Activated effector memory CD4-positive, alpha-beta T cell treated with anti-CD3 and anti-CD28 coated beads, Interleukin-2, amount 50 U/mL, for 16 hours (primary cell): ENCODE data around the gene CNGB1.
"Not testable (repeated sequence)": the region's sequence is repeated elsewhere in the genome, so short reads cannot be mapped to it uniquely, and the experiment has no call there.

ENCODE experiments used
- DNase-seq: peaks from one replicate; pipeline ENCODE4 v3.0.0-alpha.2; 2020

CNGB1 gene

DNA sequence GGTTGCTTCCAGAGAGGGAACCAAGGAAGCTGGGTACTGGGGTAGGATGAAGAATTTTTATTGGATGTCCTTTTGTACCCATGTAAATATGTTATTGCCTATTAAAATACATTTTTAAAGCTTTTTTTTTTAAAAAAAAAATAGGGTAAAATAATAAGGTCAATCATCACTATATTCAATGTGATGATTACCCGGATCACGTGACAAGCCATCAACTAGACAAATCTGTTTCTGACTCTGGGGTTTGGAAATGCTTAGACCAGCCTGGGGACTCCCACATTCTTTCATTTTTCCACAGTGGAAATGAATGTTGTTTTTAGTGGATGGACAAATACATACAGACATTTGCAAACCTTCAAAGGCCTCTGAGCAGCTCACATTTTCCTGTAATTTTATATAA is 88.7 kb downstream of the CNGB1 start:
- no peak for DNase-seq

DNA sequence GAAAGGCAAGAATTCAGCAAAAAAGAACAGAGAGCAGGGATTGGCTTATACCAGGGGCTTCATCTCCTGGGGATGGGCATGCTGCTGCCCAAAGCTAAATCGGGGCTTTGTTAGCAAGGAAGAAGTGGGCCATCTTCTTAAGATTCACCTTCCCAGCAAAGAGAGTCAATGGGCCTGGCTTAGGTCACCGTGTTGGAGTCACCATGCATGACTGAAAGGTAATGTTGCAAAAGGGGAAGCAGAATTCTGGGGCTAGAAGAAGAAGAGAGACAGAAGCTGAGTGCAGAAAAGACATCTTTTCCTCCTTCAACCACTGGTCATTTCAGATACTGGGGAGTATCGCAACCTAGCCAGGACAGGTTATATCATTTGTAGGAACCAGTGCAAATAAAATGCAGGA is 92.3 kb downstream of the CNGB1 start:
- DNase-seq, result no peak

DNA sequence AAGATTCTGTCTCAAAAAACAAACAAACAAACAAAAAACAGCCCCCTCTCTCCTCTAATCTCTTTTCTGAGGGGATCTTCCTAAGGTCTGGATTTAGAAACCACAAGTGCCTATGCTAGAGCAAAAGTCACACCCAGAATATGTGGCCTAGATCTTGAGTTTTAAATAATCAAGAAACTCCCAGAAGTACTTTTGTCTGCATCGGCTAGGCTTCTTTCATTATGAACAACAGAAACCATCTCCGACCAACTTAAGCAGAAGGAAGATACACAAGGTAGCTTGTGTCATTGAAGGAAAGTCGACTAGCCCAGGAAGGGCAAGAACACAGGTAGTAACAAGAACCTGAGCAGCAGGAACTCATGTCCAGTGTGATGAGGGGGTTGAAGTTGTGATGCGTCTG is 94.7 kb downstream of the CNGB1 start:
- DNase-seq, result no peak

DNA sequence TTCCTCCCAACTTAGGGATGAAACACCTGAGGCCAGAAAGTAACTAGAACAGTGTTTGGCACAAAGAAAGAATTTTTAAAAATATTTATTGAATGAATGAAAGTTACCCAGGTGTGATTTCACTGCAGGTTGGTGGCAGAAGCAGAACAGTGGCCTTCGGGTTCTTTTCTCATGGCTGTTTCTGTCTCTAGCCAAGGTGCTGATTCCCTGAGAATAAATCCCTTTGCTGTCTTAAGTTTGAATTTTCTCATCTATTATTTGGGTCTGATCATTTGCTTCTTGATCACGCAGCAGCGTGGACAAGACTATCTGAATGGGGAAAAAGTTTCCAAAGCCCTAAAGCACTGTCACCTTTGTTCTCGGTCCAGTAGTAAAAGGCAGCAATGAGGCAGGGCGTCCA is 95.6 kb downstream of the CNGB1 start:
- no peak for DNase-seq

DNA sequence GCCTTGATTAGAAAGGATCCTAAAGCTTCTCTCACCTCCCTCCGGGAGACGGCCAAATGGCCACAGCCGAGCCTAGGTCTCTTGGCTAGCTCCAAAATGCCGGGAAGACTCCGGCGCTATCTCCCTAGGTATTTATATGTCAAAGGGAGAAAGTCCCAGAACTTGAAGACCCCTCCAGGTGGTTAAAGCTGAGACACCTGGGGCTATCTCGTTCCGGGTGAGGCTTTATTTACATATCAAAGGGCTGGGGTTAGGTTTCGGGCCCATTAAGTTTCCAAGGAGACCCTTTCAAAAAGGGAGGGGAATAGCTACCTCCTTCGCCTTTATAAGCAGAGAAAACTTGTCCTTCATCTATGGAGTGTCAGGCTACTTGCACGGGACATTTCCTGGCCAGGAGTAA is 97.7 kb downstream of the CNGB1 start:
- DNase-seq, result no peak

DNA sequence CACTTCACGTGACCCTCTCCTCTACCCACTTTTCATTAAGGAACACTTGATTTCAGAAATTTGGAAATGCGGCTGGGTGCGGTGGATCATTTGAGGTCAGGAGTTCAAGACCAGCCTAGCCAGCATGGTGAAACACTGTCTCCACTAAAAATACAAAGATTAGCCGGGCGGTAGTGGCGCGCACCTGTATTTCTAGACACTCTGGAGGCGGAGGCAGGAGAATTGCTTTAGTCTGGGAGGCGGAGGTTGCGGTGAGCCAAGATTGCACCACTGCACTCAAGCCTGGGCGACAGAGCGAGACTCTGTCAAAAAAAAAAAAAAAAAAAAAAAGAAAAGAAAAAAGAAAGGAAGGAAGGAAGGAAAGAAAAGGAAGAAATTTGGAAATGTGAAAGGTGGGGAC is 98.2 kb downstream of the CNGB1 start:
- not testable (repeated sequence) for DNase-seq

DNA sequence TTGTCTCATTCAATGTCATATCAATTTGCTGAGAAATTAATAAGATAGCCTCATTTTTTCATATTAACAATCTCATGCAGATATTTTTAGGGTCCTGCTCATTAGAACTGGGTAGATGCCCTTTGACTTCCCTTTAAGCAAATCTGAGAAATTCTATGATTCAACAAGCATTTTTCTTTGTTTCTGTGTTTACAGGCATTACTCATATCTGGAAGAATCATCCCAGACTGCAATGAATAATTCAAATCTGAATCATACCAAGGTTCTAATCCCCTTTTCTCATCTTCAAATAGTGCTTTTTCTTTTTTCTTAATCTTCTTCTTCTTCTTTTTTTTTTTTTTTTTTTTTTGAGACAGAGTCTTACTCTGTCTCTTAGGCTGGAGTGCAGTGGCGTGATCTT is 99.5 kb downstream of the CNGB1 start:
- no peak for DNase-seq

DNA sequence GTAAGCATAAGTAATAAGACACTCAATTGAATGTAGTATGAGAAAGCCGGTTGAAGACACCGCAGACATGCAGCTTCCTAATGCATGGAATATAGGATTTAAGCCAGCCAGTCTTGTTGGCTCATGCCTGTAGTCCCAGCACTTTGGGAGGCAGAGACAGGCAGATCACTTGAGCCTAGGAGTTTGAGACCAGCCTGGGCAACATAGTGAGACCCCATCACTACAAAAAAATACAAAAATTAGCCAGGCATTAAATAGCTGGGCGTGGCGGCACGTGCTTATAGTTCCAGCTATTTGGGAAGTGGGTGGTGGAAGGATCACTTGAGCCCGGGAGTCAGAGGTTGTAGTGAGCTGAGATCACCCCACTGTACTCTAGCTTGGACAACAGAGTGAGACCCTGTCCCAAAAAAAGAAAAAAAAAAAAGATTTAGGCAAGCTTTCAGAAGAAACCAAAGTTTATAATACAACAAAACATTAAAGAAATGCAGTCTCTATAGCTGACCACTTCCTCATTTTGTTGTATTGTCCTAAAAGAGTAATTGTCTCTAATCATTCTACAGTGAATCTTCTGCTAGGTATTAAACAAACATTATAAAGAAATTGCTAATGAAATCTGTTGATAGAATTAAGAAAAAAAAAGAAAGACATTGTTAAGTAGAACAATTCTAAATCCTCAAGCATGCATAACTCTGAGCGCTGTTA is 100.0 kb downstream of the CNGB1 start:
- no peak for DNase-seq

DNA sequence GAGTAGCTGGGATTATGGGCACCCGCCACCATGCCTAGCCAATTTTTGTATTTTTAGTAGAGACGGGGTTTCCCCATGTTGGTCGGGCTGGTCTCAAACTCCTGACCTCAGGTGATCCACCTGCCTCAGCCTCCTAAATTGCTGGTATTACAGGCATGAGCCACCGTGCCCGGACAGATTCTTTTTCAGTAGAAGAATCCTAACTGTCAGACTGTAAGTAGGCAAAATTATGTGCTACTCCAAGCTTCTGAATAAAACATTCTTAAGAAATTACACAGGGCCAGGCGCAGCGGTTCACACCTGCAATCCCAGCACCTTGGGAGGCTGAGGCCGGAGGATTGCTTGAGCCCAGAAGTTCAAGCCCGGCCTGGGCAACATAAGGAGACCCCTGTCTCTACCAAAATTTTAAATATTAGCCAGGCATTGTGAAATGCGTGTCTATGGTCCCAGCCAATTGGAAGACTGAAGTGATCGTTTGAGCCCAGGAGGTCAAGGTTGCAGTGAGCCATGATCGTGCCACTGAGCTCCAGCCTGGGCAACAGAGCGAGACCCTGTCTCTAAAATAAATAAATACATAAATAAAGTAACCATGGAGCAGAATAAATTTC is 101.9 kb downstream of the CNGB1 start:
- DNase-seq, result no peak

DNA sequence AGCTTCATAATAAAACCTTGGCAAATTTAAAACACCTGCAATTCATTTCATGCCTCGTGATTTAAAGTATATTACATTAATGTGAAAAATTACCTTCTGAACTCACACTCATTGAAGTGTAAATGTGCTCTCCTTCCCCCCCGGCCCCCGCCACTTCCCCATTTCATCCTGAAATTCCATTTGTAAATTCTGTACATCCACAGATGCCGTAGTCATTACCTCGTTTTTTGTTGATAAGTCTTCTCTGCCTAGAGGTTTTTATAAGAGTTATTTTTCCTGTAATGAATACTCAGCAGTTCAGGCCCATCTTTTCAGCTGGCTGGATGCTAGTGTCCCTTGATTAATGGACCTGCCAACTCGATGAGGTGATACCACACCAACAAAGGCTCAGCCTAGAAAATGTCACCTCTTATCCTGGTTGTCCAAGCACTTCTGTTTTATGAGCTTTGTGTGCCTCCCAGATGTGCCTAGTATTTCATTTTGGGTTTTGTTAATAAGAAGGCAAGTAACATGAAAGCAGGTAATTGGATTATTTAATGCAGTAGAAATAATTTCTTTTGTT is 103.8 kb downstream of the CNGB1 start:
- no peak for DNase-seq

DNA sequence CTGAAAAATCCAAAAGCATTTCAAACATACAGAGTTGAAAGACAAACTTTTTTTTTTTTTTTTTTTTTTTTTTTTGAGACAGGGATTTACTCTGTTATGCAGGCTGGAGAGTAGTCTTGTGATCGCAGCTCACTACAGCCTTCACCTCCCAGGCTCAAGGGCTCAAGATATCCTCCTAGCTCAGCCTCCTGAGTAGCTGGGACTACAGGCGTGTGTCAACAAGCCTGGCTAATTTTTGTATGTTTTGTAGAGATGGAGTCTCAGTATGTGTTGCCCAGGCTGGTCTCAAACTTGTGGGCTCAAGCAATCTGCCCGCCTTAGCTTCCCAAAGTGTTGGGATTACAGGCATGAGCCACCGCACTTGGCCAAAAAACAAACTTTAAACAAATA is 104.4 kb downstream of the CNGB1 start:
- DNase-seq, result no peak

DNA sequence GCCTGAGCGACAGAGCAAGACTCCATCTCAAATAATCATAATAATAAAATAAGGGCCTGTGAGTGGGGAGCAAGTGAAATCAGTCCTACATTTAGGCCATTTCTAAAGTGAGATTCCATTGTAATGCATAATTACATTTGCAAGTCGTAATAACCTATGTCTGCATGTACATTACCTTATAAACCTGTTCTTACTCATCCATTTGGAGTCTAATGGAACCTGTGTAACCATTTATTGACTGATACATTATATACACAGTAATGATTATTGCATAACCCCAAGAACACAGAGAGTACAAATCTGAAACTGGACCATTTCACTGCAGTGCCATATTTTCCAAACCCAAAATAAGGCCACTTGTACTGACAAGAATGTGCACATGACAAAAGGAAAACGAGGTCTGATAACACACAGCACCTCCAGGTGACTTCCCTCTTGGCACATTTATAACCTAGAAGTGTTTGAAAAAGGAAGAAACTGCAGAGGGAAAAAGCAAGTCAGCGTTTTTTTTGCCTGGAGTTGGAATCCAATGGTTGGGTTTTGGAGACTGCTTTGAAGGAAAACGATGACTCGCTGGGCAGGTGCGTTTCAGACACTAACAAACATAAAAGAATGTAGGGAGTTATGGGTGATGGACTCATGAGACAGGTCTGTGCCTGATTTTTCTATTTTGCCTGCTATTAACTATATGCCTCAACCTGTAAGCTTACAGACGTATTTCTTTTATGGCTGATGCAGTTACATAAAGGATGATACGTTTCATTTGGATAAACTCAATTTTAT is 105.0 kb downstream of the CNGB1 start:
- no peak for DNase-seq

DNA sequence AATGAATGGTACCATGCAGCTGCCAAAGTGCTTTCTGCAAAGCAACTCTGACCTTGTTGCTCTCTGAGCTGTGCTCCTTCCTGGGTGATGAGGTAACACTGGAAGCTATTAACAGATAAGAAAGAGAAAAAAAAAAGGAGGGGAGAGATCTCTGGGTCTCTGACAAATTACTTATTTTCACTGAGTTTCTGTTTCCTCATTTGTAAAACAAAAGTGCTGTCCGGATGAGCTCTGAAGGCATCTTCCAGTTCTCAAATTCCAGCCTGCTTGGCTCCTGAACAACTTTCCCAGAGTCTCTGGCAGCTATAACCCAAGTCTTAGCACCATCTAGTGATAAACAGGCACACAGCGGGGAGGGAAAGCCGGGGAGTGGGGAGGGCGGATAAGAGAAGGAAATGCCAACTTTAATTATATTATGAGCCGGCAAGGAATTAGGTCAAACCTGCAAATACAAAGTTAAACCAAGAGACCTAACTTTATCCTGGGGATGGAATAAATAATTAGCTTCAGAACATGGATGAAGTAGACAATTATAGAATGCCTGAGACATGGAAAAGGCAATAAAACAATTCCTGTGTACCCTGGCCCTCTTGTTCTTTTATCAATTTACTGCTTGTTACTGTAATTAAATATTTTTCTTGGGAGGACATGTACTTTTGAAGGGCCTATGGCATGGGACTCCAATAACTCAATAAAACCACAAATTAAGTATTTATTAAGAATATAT is 107.3 kb downstream of the CNGB1 start:
- no peak for DNase-seq

DNA sequence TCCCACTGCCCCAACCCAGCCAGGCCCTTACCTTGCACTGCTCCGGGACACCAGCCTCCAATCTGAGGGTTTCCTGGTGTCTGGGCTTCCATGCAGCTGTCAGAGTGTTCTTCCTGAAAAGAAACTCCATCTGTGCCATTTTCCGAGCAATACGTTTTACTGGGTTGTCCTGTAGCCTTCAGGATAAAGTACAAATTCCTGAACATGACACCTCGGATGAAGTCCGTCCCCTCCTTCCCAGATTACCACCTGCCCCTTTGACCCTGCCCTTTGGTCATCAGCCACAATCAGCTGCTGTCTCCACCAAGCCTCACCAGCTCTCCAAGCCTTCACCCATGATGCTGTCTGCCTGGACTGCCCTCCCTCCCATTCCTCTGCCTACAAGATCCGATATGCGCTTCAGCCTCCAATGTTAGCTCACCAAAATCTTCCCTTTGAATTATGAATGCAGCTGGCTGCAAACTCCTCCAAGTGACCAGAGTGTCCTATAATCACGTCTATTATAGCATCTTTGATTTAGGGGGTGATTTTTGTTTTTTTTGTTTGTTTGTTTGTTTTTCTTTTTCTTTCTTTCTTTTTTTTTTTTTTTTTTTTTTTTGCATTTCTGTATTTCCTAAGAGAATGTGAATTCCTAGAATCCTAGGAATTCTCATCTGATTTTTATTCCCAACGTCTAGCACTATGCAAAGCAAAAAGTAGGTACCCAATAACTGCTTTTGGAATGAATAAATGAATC is 108.1 kb downstream of the CNGB1 start:
- no peak for DNase-seq

DNA sequence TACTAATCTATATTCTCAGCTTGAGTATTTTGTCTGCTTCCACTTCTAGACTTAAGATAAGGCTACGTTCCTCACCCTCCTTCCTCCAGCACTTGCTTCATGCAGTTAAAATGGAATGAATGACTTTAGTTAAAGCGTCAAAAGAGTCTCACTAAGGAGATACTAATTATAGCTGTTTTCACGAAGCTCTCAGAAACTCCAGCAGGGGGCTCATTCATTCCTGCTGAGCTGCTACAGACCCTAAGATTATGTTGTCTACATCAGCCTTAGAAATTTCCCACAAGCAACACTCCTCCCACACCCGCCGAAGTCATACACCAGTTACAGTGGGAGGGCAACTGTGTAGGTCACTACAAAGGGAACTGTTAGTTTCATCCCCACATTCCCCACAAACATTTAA is 111.6 kb downstream of the CNGB1 start:
- DNase-seq, result no peak

DNA sequence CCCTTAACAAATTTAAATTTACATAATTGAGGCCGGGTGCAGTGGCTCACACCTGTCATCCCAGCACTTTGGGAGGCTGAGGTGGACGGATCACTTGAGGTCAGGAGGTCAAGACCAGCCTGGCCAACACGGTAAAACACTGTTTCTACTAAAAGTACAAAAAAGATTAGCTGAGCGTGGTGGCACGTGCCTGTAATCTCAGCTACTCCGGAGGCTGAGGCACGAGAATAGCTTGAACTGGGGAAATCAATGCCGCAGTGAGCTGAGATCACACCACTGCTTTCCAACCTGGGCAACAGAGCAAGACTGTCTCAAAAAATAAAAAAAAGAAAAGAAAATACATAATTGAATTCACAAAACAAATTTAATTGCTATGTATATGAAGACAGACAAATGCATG is 112.3 kb downstream of the CNGB1 start:
- DNase-seq, result no peak

DNA sequence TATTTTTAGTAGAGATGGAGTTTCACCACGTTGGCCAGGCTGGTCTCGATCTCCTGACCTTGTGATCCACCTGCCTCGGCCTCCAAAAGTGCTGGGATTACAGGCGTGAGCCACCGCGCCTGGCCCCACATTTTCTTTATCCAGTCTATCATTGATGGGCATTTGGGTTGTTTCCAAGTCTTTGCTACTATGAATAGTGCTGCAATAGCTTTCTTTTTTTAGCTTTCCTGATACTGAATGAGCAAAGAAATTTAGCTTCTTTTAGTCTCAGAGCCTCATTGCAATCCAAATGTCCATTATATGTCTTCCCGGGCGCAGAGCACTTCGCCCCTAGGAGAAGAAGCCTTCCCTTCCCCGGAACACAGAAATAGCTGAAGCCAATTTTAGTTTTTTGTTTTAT is 112.9 kb downstream of the CNGB1 start:
- not testable (repeated sequence) for DNase-seq

DNA sequence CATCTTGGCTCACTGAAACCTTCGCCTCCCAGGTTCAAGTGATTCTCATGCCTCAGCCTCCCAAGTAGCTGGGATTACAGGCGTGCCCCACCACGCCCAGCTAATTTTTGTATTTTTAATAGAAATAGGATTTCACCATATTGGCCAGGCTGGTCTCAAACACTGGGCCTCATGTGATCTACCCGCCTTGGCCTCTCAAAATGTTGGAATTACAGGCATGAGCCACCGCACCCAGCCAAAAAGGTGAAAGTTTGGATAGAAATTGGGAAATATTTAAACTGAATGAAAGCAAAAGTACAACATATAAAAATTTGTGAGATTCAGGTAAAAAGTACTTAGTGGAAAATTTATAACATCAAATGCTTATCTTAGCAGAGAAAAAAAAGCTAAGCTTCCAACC is 115.7 kb downstream of the CNGB1 start:
- no peak for DNase-seq

DNA sequence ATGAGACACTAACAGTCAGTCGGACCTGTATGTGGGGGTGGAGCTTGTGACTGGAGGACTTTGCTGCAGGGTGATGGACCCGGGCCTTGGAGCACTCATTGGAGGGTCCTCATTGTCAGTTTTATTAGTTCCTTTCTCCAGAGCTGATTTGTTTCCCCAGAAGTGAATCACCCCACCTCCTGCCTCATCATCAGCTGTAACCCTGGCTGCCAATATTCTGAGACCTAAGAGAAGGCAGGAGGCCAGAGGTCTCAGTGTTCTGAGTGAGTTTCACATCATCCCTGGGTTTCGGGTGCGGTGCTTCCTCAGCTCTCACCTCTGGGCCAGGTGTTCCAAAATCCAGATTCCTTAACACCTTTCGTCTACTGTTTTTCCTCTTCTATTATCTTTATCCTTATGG is 118.7 kb downstream of the CNGB1 start:
- DNase-seq, result no peak

DNA sequence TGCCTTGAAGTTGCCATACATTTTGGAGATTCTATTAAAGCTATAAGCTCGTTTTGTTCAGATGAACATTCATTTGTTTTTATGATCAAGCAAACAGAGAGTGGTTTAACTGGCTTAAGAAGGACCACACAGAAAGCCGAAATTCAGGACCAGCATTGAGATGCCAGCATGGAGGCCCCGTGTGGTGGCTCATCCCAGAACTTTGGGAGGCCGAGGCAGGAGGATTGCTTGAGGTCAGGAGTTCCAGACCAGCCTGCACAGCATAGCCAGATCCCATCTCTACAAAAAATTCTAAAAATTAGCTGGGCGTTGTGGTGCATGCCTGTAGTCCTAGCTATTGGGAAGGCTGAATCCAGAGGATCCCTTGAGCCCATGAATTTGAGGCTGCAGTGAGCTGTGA is 122.7 kb downstream of the CNGB1 start:
- no peak for DNase-seq

DNA sequence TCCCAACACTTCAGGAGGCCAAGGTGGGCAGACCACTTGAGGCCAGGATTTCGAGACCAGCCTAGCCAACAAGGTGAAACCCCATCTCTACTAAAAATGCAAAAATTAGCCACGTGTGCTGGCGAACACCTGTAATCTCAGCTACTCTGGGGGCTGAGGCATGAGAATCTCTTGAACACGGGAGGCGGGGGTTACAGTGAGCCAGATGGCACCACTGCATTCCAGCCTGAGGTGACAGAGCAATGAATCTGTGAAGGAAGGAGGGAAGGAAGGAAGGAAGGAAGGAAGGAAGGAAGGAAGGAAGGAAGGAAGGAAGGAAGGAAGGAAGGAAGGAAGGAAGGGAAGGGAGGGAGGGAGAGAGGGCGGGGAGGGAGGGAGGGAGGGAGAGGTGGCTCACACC is 124.0 kb downstream of the CNGB1 start:
- not testable (repeated sequence) for DNase-seq

DNA sequence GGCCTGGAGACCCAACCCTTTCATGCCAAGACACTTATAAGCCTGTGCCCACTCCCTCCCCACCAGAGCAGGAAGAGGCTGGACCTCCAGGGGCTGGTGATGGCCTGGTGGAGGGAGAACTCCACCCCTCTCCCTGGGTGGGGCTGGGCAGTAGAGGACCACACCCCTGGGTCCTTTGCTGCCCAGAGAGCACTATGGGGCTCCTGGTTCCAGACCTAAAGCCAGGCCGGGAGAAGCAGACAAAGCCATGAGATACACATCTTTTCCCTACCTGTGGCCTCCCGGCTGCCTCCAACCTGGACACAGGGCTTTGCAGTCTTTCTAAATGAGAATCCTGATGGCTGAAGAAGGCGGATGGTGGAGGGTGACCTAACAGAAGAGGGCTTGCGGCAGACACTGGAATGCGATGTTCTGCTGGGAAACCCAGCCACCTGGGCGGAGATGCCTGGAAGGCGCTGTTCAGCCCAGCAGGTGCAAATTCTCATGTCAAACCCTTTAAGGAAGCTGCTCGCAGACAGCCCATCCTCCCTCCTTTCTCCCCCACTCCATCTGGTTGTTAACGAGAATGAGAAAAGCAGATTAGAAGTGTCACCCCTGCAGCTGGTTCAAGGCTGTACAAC is 124.7 kb downstream of the CNGB1 start:
- DNase-seq, result no peak
